GF-D8 (cell line): Measurements from ENCODE around the gene TBC1D2.
A peak's percentile ranks its signal among the peaks of the same experiment; 100 is the strongest.

ENCODE experiments used
- DNase-seq: peaks from one replicate; lab custom pipeline; 2025; lab: John Stamatoyannopoulos, UW

TBC1D2 gene

DNA sequence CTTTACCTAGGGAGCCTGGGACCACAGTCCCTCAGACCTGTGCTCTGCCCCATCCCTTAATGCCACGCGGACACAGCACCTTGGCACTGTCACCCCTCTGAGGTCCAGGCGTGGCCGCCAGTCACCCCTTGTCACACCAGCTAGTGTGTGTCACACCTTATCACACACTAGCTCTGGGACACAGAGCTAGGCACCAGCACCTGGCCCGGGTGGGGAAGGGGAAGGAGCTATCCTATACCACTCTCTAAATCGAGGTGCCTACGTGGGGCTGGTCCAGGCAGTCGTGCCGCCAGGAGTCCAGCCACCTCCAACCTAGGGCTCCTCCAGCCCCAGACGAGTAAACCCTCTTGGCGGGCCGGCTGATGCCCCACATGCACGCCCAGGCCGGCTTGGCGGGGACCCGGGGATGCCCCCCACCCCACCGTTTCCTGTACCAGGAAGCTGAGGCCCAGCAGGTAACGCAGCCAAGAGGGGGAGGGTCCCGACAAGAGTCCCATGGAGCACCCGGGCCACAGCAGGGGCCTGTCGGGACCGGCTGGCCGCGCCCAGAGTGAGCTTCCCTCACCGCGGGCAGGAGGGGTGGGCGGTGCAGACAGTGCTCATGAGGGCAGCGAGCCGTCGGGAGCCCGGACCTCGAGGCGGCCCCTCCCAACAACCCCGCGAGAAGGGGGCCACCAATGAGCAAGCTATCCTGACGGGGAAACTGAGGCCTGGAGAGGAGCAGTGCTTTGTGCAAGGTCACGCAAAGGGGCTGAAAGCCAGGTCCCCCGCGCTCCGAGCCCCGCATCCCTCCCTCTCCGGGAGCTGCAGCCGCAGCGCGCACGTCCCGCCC is 63.6 kb downstream of the TBC1D2 start:
- DNase-seq: no peak

- no peak for DNase-seq
Observed at GRCh38 chr9:98191181-98191608, 64.3 kb downstream of the TBC1D2 start.

GRCh38 chr9:98190757-98191105 is 64.7 kb downstream of the TBC1D2 start:
- no peak for DNase-seq

- DNase-seq: no peak
Observed at GRCh38 chr9:98189412-98189811, 66.0 kb downstream of the TBC1D2 start.

DNA sequence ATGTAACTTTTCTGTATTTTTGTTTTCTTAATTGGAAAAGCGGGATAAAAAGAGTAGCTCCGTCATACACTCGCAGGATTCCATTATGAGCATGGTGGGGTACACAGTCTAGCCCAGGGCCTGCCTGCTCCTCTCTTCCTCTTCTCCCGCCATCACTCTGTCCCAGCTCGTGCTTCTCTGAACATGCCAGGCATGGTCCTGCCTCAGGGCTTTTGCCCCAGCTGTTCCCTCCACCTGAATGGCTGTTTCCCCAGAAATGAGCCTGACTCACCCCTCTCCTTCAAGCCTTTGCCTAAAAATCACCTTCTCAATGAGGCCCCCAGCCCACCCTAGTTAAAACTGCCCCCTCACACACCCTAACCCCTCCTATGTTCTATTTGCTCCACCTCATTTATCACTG is 67.5 kb downstream of the TBC1D2 start:
- DNase-seq: no peak

DNA sequence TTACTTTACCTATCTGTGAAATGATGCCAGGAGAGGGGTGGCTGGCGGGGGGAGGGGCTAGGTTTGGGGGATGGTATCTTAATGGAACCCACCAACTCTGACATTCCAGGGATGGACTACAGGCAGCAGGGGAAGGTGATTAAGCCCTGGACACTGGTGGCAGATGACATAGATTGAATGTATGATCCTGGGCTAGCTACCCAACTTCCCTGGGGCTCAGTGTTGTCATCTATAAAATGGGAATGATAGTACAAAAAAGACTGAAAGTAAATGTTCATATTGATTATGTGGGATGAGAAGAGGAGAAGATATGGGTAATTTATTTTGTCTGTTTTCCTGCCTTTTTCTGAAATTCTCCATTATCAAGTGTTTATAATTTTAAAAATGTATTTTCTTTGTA is 69.2 kb downstream of the TBC1D2 start:
- no peak for DNase-seq

- DNase-seq: peak; percentile 72
Observed at GRCh38 chr9:98185611-98186171, 69.8 kb downstream of the TBC1D2 start.

- no peak for DNase-seq
Observed at GRCh38 chr9:98185021-98185567, 70.4 kb downstream of the TBC1D2 start.

DNA sequence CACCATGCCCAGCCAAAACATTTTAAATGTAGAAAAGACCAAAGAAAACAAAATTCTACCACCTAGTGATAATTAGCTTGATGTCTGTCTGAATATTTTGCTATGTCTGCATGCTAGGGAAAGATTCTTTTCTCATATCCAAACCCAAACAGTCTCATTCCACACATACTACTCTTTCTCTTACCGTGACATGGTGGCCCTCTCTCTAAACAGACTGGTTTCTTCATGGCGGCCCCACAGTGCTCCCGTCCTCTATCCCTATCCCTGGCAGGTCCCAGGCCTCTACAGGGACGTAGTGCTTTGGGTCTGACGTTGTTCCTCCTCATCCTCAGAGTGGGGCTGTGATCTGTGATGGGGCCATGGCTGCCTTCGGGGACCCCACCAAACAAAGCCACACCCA is 71.1 kb downstream of the TBC1D2 start:
- no peak for DNase-seq

DNA sequence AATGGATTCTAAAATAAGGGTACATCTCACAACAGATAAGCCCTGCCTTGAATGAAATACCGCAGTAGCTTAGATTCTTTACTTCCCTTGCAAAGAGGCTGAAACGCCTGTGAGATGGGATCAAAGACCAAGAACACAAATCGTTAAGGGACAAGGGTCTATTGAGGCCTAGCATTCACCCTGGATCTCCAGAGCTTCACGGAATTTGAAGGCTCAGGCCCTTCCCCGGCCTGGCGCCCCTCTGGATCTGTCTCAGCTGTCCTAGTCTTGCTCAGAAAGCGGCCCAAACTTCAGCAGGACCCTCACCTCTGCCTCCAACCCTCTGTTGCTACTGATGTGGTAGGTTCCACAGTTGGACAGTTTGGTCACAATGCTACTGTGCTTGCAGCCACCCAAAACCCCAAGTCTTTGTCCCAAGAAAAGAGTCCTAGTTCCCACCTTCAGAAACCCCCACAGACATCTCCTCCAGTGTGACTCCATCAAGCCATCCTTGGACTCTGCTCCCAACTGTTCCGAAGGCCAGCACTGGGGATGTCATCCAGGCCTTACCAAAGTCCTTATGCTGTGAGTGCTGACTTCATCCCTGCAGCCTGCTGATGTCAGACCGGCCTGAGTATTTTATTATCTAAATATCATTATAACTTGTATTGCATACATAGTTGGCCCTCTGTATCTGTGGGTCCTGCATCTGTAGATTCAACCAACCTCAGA is 72.4 kb downstream of the TBC1D2 start:
- DNase-seq: no peak

GRCh38 chr9:98182069-98182820 is 73.2 kb downstream of the TBC1D2 start:
- DNase-seq: no peak

DNA sequence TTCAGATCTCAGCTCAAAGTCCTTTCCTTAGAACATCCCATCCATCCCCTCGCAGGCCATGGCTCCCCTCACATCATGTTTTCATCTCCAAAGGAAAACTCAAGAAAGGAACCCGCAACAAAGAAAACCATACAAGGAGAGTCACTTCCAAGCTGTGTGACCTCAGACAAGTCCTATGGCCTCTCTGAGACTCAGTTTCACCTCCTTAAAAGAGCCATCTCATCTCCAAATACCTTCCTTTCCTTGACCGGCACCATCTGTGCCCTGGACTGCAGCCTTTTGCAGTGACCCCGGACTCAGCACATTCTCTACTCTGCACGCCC is 73.7 kb downstream of the TBC1D2 start:
- no peak for DNase-seq

DNA sequence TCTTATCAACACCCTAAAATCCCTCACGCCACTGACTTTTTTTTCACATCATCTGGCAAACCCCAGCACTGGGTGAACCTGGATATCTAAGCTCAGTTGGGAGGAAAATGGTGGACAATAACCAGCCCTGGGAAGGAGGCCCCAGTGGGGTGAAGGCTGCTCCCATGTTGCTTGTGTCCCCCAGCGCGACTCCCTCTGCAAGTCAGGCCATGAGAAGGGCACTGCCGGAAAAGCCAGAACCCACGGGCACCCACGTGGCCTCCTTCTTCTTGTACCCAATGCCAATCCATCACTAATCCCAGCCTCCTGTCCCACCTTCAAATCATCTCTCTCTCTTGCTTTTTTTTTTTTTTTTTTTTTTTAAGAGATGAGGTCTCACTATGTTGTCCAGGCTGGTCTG is 74.5 kb downstream of the TBC1D2 start:
- DNase-seq: no peak

DNA sequence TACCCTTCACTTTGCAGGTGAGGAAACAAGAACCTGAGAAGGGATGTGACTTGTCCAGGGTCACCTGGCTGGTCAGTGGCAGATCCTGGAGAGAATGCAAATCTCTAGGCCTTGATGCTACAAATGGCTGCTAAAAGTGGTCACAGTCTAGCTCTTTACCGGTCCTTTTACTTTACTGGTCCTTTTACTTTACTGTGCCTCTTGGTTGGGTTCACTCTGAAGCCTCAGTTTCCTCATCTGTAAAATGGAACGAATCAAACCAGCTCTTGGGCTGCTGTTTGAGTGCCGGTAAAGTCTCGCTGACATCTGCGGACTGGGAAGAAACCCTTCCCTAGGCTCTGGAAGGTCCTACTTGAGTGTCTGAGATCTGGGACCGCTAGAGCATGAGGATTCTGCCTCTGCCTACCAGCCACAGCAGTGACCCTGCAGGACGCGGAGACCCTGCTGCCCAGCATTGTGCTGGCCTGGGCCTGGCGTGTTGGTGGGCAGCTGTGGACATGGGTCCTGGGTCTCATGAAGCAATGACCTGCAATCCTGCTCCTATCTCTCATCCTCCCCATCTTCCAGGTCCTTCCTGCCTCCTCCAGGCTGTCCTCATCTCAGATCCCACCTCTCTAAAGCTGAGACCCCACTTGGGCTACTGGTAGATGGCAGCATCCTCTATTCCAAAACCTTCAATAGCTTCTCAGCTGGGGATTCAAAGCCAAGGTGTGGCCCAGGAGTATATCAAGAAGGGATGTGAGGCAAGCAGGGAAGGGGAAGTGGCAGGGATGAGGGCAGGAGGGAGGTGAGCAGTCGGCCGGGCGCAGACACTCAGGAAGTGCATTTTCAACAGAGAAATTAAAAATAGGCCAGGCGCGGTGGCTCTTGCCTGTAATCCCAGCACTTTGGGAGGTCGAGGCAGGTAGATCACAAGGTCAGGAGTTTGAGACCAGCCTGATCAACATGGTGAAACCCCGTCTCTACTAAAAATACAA is 76.3 kb downstream of the TBC1D2 start:
- peak; percentile 42 for DNase-seq

DNA sequence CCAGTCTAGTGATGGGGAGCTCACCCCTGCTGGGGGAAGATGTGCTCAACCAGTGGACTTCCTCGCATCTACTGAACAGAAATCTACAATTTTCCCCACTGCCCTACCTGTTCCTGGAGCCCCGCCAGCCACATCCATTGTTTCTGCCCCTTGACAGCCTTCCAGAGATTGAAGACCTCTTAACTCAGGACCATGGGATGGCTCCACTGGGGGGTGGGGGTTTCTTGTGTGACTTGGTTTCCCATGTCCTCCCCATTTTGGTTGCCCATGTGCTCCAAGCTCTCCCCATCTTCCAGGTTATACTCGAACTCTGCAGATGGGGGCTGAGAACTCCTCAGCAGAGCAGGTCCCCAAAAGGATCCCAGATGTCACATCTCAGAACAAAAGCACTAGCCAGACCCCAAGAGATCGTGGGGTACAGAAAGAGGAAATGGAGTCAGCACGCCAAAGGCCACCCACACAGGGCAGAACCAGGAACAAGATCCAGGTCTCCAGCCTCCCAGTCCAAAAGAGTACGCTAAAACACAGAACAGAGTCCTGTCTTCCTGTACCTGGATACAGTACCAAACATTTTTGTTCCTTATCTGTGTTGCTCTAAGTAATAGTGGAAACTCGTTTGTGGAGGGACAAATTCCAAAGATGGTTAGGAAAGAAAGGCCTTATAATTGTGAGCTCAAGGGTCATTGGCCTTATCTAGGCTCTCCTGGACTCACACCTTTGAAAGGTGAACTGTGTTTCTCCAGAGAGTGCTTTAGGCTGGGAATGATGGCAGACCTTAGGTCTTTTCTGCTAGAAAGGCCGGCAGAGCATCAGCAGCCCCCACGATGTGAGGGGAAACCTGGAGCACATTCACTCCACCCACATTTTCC is 78.8 kb downstream of the TBC1D2 start:
- no peak for DNase-seq

- DNase-seq: no peak
Observed at GRCh38 chr9:98175762-98176161, 79.7 kb downstream of the TBC1D2 start.

GRCh38 chr9:98175028-98175569 is 80.3 kb downstream of the TBC1D2 start:
- DNase-seq: no peak

- DNase-seq: peak; percentile 66
Observed at GRCh38 chr9:98174502-98174918, 80.9 kb downstream of the TBC1D2 start.

DNA sequence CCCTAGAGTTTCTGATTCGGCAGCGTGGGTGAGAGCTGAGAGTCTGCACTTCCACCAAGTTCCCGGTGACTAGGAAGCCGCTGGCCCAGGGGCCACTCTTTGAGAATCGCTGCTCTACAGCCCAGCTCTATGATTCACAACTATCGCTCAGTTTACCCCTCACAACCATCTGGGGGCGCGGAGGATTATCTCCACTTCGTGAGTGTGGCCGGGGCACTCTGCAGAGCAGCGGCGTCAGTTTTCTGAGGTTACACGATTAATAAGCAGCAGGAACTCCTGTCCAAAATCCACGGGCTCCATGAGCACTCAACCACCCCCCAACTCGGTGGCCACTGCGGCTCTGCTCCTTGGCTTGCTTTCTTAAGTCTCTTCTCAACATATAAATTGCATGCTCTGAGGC is 82.3 kb downstream of the TBC1D2 start:
- DNase-seq: no peak

DNA sequence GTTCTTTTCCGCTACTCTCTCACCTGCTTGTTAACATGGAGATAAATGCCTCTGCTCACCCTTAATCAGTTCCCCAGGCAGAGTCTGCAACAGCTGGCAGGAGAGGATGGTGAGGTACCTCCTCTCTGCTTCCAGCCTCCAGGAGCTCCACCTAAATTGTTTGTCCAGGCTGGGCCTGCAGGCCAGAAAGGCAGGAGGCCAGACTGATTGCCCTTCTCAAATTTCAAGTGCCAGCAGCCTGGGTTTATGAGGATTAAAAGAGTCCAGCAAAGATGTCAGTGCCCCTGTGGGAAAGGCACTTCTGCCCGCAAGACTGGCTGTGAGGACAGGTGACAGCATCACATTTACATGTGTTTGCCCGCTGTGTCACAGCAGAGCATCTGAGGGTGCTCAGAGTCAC is 82.8 kb downstream of the TBC1D2 start:
- no peak for DNase-seq
